Nephron (organoid): ENCODE data around the gene NT5DC3.

Experiments
- H3K27ac Mint-ChIP-seq, 3 experiments: 2 replicates each; pipeline ENCODE4 v1.8.0; 2020; ENCODE audit warnings: mixed read lengths in 3 of 3, mild to moderate bottlenecking in 2 of 3, moderate library complexity in 1 of 3
- H3K27me3 Mint-ChIP-seq: 2 replicates; pipeline ENCODE4 v1.8.0; 2021; ENCODE audit warnings: low read depth, mild to moderate bottlenecking, moderate library complexity, mixed read lengths
- H3K36me3 Mint-ChIP-seq: 2 replicates; pipeline ENCODE4 v1.8.0; 2020; ENCODE audit warnings: low read depth, mixed read lengths
- H3K4me1 Mint-ChIP-seq: 2 replicates; pipeline ENCODE4 v1.8.0; 2020; ENCODE audit warnings: mixed read lengths
- H3K4me3 Mint-ChIP-seq, 3 experiments: 2 replicates each; pipeline ENCODE4 v1.8.0; 2020; ENCODE audit warnings: mild to moderate bottlenecking in 3 of 3, mixed read lengths in 3 of 3, moderate library complexity in 2 of 3
- H3K9me3 Mint-ChIP-seq: 2 replicates; pipeline ENCODE4 v1.8.0; 2020; ENCODE audit warnings: mixed read lengths
- CTCF ChIP-seq, 3 experiments: fragments of 200-600 bp; sonication (generic); IDR thresholded peaks; one replicate each; pipeline ENCODE4 v1.5.0; 2021; ENCODE audit warnings: antibody characterized with exemption in 3 of 3; ENCODE audit not compliant: unreplicated experiment in 3 of 3

Gene NT5DC3

GRCh38 chr12:103858953-103859601 lies 18.0 kb upstream of the NT5DC3 start:
- no peak overlapping the region for H3K27ac Mint-ChIP-seq
- no peak for TF ChIP-seq CTCF (IDR thresholded peaks at IDR 0.05; ENCODE audit: unreplicated experiment in 3 of 3)
- H3K4me1 Mint-ChIP-seq: peaks cover 4% of the 10 kb centered on the region
- peaks cover 4% of the 10 kb centered on the region for H3K27me3 Mint-ChIP-seq
- no peak overlapping the region for H3K4me3 Mint-ChIP-seq
- no peaks in the 10 kb centered on the region for H3K36me3 Mint-ChIP-seq
- no peaks in the 10 kb centered on the region for H3K9me3 Mint-ChIP-seq

- no peaks in the 10 kb centered on the region for H3K27me3 Mint-ChIP-seq
- H3K36me3 Mint-ChIP-seq: no peaks in the 10 kb centered on the region
- H3K27ac Mint-ChIP-seq: no peak overlapping the region
- no peak overlapping the region for H3K4me3 Mint-ChIP-seq
- no peak for TF ChIP-seq CTCF (IDR thresholded peaks at IDR 0.05; ENCODE audit: unreplicated experiment in 3 of 3)
- peaks cover 4% of the 10 kb centered on the region for H3K4me1 Mint-ChIP-seq
- H3K9me3 Mint-ChIP-seq: no peaks in the 10 kb centered on the region
Observed at GRCh38 chr12:103858335-103858734, 17.3 kb upstream of the NT5DC3 start.

- TF ChIP-seq CTCF (IDR thresholded peaks at IDR 0.05; ENCODE audit: unreplicated experiment in 3 of 3): no peak
- Mint-ChIP-seq H3K9me3 (no peaks in the 10 kb centered on the region), H3K4me3 (no peak overlapping the region), H3K36me3 (no peaks in the 10 kb centered on the region), H3K27me3 (peaks cover 4% of the 10 kb centered on the region), H3K27ac (no peak overlapping the region), H3K4me1 (peaks cover 11% of the 10 kb centered on the region)
Observed at GRCh38 chr12:103857164-103857563, 16.1 kb upstream of the NT5DC3 start.

GRCh38 chr12:103855896-103856657 lies 15.0 kb upstream of the NT5DC3 start:
- H3K9me3 Mint-ChIP-seq: no peaks in the 10 kb centered on the region
- H3K4me3 Mint-ChIP-seq: no peak overlapping the region
- H3K27ac Mint-ChIP-seq: no peak overlapping the region
- H3K36me3 Mint-ChIP-seq: no peaks in the 10 kb centered on the region
- TF ChIP-seq CTCF (IDR thresholded peaks at IDR 0.05; ENCODE audit: unreplicated experiment in 3 of 3): no peak
- H3K27me3 Mint-ChIP-seq: peaks cover 4% of the 10 kb centered on the region
- peaks cover 15% of the 10 kb centered on the region for H3K4me1 Mint-ChIP-seq

- Mint-ChIP-seq H3K4me3 (no peak overlapping the region), H3K36me3 (no peaks in the 10 kb centered on the region), H3K27me3 (peaks cover 4% of the 10 kb centered on the region), H3K4me1 (peaks cover 20% of the 10 kb centered on the region), H3K9me3 (no peaks in the 10 kb centered on the region), H3K27ac (no peak overlapping the region)
- TF ChIP-seq CTCF (IDR thresholded peaks at IDR 0.05; ENCODE audit: unreplicated experiment in 3 of 3): no peak
Observed at GRCh38 chr12:103855036-103855712, 14.1 kb upstream of the NT5DC3 start.
